Testis (tissue), 2 donors: Measurements from ENCODE around the gene IL26.

ENCODE experiments used
- CTCF ChIP-seq, 3 experiments: fragments of 450-650 bp in 2 of 3; fragments of 200-600 bp in 1 of 3; sonication (generic) in 1 of 3; IDR thresholded peaks; one replicate each; pipeline ENCODE4 v1.5.1; 2016 to 2019; ENCODE audit warnings: antibody characterized with exemption in 3 of 3, mild to moderate bottlenecking in 2 of 3, moderate library complexity in 1 of 3
- POLR2A ChIP-seq: fragments of 450-650 bp; IDR thresholded peaks from one replicate; pipeline ENCODE4 v1.6.1; 2017; ENCODE audit warnings: antibody characterized with exemption, mild to moderate bottlenecking, moderate library complexity

- TF ChIP-seq CTCF (IDR thresholded peaks at IDR 0.05) (no peak), POLR2A (no peak)
Observed at GRCh38 chr12:68173792-68174191, 51.8 kb downstream of the IL26 start.
